Astrocyte of the spinal cord (primary cell): ENCODE results near the gene ARHGAP29.

Experiments used
- DNase-seq: peaks from one replicate; pipeline ENCODE4 v3.0.0; 2011; ENCODE audit warnings: low read depth, low spot score
- H3K4me3 ChIP-seq: 2 replicates; pipeline ENCODE4 v1.5.1; 2011; ENCODE audit warnings: low read depth, mild to moderate bottlenecking, low read length, moderate library complexity
- in situ Hi-C: cut with HindIII; loops from 2 replicates; pipeline ENCODE4 v1.10.0; 2017; ENCODE audit warnings: low sequenced_read_pairs
- TF ChIP-seq, protein P1 (sequence below): IDR thresholded peaks from 2 replicates; pipeline ENCODE4 v1.5.1; 2012; ENCODE audit warnings: low read depth, mild to moderate bottlenecking, low read length, inconsistent platforms

ARHGAP29 gene

DNA sequence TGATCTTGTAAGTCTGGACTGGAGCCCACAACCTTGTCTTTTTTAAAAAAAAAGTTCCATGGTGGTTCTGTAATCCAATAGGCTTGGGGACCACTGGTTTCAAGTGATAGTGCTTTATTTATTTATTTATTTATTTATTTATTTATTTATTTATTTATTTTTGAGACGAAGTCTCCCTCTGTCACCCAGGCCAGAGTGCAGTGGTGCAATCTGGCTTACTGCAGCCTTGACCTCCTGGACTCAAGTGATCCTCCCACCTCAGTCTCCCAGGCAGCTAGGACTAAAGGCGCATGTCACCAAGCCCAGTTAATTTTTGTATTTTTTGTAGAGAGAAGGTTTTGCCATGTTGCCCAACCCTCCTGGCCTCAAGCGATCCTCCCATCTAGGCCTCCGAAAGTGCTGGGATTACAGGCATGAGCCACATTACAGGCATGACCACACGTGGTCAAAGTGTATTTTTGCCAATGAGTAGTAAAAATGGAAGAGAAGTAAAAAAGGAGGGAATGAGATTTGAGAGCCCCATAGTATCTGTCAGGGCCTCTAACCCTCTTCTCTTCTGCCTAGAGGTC is 44.8 kb upstream of the ARHGAP29 start:
- no peak for DNase-seq
- in situ Hi-C loops = no loop called here
- TF ChIP-seq, protein P1, sequence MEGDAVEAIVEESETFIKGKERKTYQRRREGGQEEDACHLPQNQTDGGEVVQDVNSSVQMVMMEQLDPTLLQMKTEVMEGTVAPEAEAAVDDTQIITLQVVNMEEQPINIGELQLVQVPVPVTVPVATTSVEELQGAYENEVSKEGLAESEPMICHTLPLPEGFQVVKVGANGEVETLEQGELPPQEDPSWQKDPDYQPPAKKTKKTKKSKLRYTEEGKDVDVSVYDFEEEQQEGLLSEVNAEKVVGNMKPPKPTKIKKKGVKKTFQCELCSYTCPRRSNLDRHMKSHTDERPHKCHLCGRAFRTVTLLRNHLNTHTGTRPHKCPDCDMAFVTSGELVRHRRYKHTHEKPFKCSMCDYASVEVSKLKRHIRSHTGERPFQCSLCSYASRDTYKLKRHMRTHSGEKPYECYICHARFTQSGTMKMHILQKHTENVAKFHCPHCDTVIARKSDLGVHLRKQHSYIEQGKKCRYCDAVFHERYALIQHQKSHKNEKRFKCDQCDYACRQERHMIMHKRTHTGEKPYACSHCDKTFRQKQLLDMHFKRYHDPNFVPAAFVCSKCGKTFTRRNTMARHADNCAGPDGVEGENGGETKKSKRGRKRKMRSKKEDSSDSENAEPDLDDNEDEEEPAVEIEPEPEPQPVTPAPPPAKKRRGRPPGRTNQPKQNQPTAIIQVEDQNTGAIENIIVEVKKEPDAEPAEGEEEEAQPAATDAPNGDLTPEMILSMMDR = no peak
- H3K4me3 ChIP-seq = no peak overlapping the region

DNA sequence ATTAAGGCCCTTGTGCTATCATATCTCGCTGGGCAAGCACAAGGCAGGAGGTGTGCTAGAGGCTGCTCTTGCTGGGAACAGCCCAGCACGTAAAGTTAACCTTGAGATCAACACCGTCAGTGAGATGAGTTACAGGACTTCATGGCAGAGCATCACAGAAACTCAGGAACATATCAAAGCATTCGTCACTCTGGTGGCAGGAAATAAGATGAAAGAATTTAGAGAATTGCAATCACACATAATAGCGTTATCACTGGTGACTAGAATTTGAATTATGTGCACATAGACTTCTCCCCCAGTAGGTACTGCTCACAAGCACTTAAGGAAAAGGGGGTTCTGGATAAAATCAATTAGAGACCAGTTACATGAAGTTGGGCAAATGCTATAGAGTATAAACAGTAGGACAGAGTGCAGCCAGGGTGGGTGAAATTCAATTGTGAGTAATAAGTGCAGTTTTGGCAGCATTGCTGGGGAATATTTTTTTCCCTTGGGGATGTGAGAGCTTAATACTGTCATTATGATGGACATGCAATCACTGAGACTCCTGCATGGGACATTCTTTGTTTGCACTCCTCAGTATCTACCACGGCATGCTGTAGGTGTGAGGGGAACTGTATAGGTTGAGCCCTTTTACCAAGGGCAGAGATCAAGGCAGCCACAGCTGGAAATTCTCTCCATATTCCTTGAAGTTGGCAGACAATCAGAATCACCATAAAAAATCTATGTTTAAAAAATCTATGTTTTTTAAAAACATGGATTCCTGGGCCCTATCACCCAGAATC is 44.2 kb upstream of the ARHGAP29 start:
- TF ChIP-seq, protein P1 = no peak
- no peak overlapping the region for H3K4me3 ChIP-seq
- no peak for DNase-seq
- in situ Hi-C loops = no loop called here

DNA sequence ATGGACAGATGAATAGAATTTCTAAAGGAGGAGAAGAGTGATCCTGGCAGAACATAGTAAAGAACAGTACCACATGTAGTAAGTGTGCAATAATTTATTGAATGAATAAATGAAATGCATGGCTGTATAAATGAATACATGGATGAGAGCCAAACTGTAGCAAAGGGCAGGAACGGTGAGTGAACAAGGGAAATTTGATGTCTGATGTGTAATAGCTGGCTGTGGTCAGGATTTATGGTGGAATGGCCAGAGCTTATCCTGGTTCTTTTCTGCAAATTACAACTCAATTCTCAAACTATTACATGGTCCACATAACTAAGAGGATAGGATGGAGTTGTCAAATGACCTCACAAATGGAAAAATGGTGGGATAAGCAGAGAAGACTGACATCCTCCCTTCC is 43.2 kb upstream of the ARHGAP29 start:
- DNase-seq = no peak
- H3K4me3 ChIP-seq = no peak overlapping the region
- in situ Hi-C loops = no loop called here
- TF ChIP-seq, protein P1 = no peak

DNA sequence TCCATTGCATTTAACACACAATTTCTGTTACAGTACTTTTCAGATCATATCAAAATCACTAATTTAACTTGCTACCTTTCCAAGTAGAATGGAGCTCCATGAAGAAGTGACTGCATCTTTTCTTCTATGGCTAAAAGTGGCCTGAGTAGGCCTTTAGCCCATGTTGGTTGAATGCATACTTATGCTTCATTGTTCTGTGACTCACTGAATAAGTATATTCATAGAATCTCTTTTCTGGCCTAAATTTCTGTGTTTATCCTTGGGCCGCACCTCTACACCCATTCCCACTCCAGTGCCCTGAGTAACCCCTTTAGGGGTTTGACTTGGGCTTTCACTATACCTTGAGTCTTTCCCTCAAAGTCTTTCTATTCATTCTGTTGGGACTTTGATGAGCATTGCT is 42.1 kb upstream of the ARHGAP29 start:
- no peak for DNase-seq
- TF ChIP-seq, protein P1 = no peak
- in situ Hi-C loops = no loop called here
- no peak overlapping the region for H3K4me3 ChIP-seq

DNA sequence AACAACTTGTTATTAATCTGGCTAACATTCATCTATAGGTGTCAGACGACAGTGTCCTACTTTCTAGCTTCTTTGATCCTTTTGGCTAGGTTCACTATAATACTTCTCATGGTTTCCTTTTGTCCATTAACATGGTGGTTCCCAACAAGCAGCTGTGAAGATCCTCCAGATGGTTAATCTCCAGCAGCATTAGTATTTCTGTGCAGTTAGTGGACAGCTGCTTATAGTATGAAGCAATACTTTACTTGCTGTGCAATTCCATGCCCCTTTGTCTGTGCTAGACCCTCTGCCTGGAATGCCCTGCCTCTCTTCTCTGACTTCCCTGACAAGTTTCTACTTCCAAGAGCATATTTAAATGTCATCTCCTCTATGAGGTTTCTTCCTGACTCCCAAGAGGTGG is 41.7 kb upstream of the ARHGAP29 start:
- DNase-seq = no peak
- in situ Hi-C loops = no loop called here
- TF ChIP-seq, protein P1 = no peak
- H3K4me3 ChIP-seq = no peak overlapping the region

DNA sequence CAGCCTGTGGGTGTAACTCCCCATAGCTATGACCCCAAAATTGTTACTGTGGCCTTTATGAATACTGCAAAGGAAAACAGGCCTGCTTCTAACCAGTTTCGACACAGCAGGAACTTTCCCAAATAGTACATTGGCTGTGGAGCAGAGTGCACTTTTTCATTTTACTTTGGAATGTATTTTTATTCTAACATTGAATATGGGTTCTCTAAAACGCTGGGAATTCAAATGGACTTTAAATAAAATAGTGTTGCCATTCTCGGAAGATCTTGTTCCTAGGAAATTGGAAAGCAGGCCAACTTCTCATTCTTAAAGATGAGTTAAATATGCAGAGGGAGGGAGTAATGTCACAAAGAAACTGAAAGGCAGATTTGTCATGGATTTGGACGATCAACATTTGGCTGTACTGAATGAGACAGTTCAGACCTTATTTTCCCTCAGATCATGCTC is 39.6 kb upstream of the ARHGAP29 start:
- in situ Hi-C loops = no loop called here
- TF ChIP-seq, protein P1 = no peak
- DNase-seq = peak; percentile 55
- no peak overlapping the region for H3K4me3 ChIP-seq
